GM23248 (cell line): ENCODE results near the gene KIF18B. TPM values are rescaled to one million over a fixed set of nuclear protein-coding genes. Genes with fewer than 3 reads are reported as not detected.
A peak's percentile ranks its signal among the peaks of the same experiment; 100 is the strongest.
"Not testable (repeated sequence)": the region's sequence is repeated elsewhere in the genome, so short reads cannot be mapped to it uniquely, and the experiment has no call there.

Experiments
- DNase-seq: peaks from one replicate; pipeline ENCODE4 v3.0.0-alpha.2; 2015
- H2AFZ ChIP-seq: fragments of 200-600 bp; sonication (generic); 2 replicates; pipeline ENCODE4 v1.6.1; 2016; ENCODE audit warnings: antibody characterized with exemption
- H3F3A ChIP-seq: fragments of 200-600 bp; sonication (generic); 2 replicates; pipeline ENCODE4 v1.6.1; 2016; ENCODE audit warnings: mild to moderate bottlenecking, antibody characterized with exemption, mixed run types; ENCODE audit not compliant: insufficient read depth
- H3K27ac ChIP-seq: fragments of 200-600 bp; sonication (generic); 2 replicates; pipeline ENCODE4 v1.5.1; 2016; ENCODE audit warnings: mild to moderate bottlenecking
- H3K27me3 ChIP-seq: fragments of 200-600 bp; sonication (generic); replicated peaks from 2 replicates; pipeline ENCODE4 v1.6.1; 2016; ENCODE audit warnings: mild to moderate bottlenecking; ENCODE audit not compliant: insufficient read depth
- H3K36me3 ChIP-seq: fragments of 200-600 bp; sonication (generic); 2 replicates; pipeline ENCODE4 v1.6.1; 2016; ENCODE audit warnings: low read depth, mild to moderate bottlenecking
- H3K4me1 ChIP-seq: fragments of 200-600 bp; sonication (generic); 2 replicates; pipeline ENCODE4 v1.6.1; 2016; ENCODE audit warnings: mild to moderate bottlenecking; ENCODE audit not compliant: insufficient read depth
- H3K4me2 ChIP-seq: fragments of 200-600 bp; sonication (generic); one replicate; pipeline ENCODE4 v1.6.1; 2016; ENCODE audit warnings: mild to moderate bottlenecking; ENCODE audit not compliant: unreplicated experiment
- H3K4me3 ChIP-seq: fragments of 200-600 bp; sonication (generic); 2 replicates; pipeline ENCODE4 v1.5.1; 2016; ENCODE audit warnings: mild to moderate bottlenecking
- H3K79me2 ChIP-seq: fragments of 200-600 bp; sonication (generic); 2 replicates; pipeline ENCODE4 v1.6.1; 2016; ENCODE audit warnings: mild to moderate bottlenecking; ENCODE audit not compliant: insufficient read depth
- H3K9ac ChIP-seq: fragments of 200-600 bp; sonication (generic); 2 replicates; pipeline ENCODE4 v1.6.1; 2016; ENCODE audit warnings: mild to moderate bottlenecking
- H3K9me2 ChIP-seq: fragments of 200-600 bp; sonication (generic); 2 replicates; pipeline ENCODE4 v1.6.1; 2016; ENCODE audit warnings: mixed run types, mild to moderate bottlenecking, moderate library complexity; ENCODE audit not compliant: insufficient read depth
- H3K9me3 ChIP-seq: fragments of 200-600 bp; sonication (generic); one replicate; pipeline ENCODE4 v1.6.1; 2017; ENCODE audit warnings: low read depth
- H4K20me1 ChIP-seq: fragments of 200-600 bp; sonication (generic); 2 replicates; pipeline ENCODE4 v1.6.0; 2016; ENCODE audit not compliant: insufficient read depth
- EZH2 ChIP-seq: fragments of 200-600 bp; sonication (generic); IDR thresholded peaks from 2 replicates; pipeline ENCODE4 v1.6.1; 2018; ENCODE audit warnings: antibody characterized with exemption, mild to moderate bottlenecking; ENCODE audit not compliant: insufficient read depth, poor library complexity, severe bottlenecking
- EZH2phosphoT487 ChIP-seq: fragments of 200-600 bp; sonication (generic); IDR thresholded peaks from 2 replicates; pipeline ENCODE4 v1.6.1; 2018; ENCODE audit warnings: antibody characterized with exemption, moderate library complexity, mild to moderate bottlenecking, low read depth; ENCODE audit not compliant: insufficient read depth
- WGBS, 2 experiments: methylation state at CpG; one replicate each; pipeline ENCODE4 v1.1.6; 2015 to 2017; ENCODE audit warnings: low lambda C conversion rate in 2 of 2, low coverage in 1 of 2; ENCODE audit errors: missing lambda C conversion rate in 2 of 2; 5-methylcytosine and 5-hydroxymethylcytosine counted together
- in situ Hi-C: fragments of 300-500 bp; cut with MboI; formaldehyde crosslinking; loops from 2 replicates; pipeline ENCODE4 v1.15.0; 2020
- polyA plus RNA-seq: library from polyadenylated mRNA; unstranded; fragments of >200 nt; fragmentation: Nextera tagmentation; extraction: Ambion mirVana; gene quantifications from 2 replicates; pipeline ENCODE4 v1.2.1, GENCODE V29; 2016
- total RNA-seq: library from RNA; depleted of rRNA; stranded (reverse); fragments of >200 nt; shearing (Covaris generic); gene quantifications from 2 replicates; pipeline ENCODE4 v1.2.3, GENCODE V29; 2014

The KIF18B gene
- total and polyA plus RNA-seq, 2 experiments from 2014 or later: 2.1 to 4.5 TPM

DNA sequence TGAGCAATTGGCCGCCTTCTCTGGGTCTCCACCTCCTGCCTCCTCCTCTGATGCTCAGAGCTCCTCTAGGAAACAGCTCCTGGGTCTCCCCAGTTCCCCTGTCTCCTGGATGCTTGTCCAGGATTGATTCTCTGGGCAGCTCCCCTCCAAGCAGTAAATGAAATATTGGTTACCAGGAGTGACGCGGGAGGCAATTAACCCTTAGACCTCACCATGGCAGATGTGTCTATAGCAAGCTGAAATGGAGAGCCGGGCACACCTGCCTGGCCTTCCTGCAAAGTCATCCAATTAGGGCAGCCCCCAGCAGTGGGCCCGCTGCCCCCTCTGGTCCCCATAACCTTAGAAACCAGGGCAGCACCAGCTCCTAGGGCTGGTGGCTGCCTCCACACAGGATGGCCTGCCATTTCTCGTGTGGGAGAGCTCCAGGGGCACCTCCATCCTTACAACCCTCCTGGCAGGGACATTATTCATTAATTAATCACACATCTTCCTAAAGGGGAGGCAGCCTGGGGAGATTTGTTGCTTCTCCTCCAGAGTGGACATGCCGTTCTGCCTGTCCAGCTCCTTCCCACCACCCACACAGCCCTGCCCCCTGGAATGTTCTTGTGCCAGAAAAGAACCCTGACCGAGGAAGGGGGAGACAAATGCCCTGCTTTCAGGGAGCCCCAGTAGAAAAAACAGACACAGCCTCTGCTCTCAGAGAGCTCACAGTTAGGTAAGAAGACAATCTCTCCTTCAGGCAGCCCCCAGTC lies 8.3 kb upstream of the KIF18B start:
- H3K9ac ChIP-seq: no peak overlapping the region
- no peaks in the 10 kb centered on the region for H3K27me3 ChIP-seq
- no peak overlapping the region for H2AFZ ChIP-seq
- no peak overlapping the region for H3K27ac ChIP-seq
- no peak overlapping the region for H3K4me2 ChIP-seq
- no peaks in the 10 kb centered on the region for H4K20me1 ChIP-seq
- H3K4me1 ChIP-seq: no peaks in the 10 kb centered on the region
- no peak overlapping the region for H3K4me3 ChIP-seq
- no peaks in the 10 kb centered on the region for H3F3A ChIP-seq
- no peaks in the 10 kb centered on the region for H3K9me3 ChIP-seq
- DNase-seq: no peak
- H3K9me2 ChIP-seq: no peaks in the 10 kb centered on the region
- TF ChIP-seq EZH2phosphoT487: no peak
- TF ChIP-seq EZH2: no peak
- 58 to 61% methylated on average over 8 of the region's 8 CpGs for WGBS, 2 experiments
- H3K79me2 ChIP-seq: no peaks in the 10 kb centered on the region
- in situ Hi-C loops: no loop called here
- no peaks in the 10 kb centered on the region for H3K36me3 ChIP-seq

DNA sequence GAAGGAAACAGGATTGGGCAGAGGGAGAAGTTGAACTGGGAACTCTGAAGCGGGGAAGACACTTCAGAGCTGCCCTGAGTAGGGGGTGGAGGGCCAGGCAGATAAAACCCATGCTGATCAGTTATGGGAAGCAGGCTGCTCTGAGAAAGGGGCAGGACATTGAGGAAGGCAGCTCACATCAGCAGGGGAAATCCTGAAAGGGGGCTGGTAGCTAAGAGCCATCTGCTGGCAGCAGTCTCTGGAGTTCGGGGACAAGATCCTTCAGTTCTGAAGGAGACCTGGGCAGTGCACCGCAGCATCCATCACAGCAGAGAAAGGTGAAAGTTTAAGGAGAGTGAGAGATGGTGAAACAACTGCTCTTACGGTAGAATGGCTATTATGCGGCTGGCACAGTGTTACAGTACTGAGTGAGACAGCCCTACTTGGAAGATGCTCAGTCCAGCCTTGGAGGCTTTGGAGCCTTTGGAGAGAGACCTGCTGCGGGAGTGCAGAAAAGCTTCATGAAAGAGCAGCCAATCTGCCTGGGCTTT lies 5.4 kb upstream of the KIF18B start:
- no peak overlapping the region for H3K4me2 ChIP-seq
- TF ChIP-seq EZH2: no peak
- TF ChIP-seq EZH2phosphoT487: no peak
- 39 to 54% methylated on average over 6 of the region's 6 CpGs for WGBS, 2 experiments

DNA sequence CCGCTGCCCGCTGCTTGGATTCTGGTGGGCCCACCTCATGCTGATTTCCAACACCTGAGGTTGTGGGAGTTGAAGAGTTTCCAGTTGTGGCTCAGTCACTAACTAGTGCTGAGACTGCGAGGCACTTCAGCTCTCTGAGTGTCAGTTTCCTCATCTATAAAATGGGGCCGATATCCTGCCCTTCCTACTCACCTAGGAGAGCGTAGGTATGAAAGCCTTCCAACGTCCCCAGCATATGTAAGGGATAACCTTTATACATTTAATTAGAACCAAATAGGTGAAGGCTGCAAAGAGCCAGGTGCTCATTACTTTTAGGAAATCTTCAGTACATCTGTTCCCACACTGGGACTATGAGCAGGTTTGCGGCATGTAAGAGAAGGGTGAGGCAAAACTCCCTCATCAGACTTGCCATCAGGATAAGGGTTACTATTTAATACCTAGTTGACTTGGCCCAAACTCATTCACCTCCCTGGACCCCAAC lies 782 bp upstream of the KIF18B start:
- Histone ChIP-seq H3K9me3 (no peaks in the 10 kb centered on the region), H2AFZ (peak overlapping the region; percentile 93), H3K36me3 (no peaks in the 10 kb centered on the region), H3K4me1 (no peaks in the 10 kb centered on the region), H3F3A (no peaks in the 10 kb centered on the region), H3K27ac (peak overlapping the region; percentile 52; the same call in 1 of the 2 replicates), H3K4me3 (peak overlapping the region; percentile 84), H4K20me1 (no peaks in the 10 kb centered on the region), H3K4me2 (peak overlapping the region; percentile 89), H3K79me2 (peaks cover 42% of the 10 kb centered on the region), H3K9me2 (no peaks in the 10 kb centered on the region), H3K9ac (peak overlapping the region; percentile 76), H3K27me3 (no peaks in the 10 kb centered on the region)
- TF ChIP-seq EZH2phosphoT487: no peak
- no peak for TF ChIP-seq EZH2
- WGBS, 2 experiments: 57% methylated on average over 7 of the region's 7 CpGs
- DNase-seq: no peak
- in situ Hi-C loops: no loop called here

More for the DNA sequence above, 5.4 kb upstream of the KIF18B start:
- DNase-seq: no peak
- Histone ChIP-seq H4K20me1 (no peaks in the 10 kb centered on the region), H3K9me2 (no peaks in the 10 kb centered on the region), H3K36me3 (no peaks in the 10 kb centered on the region), H3K4me3 (no peak overlapping the region), H3K9me3 (no peaks in the 10 kb centered on the region), H3K79me2 (no peaks in the 10 kb centered on the region), H3K9ac (no peak overlapping the region), H2AFZ (no peak overlapping the region), H3K27me3 (no peaks in the 10 kb centered on the region), H3K4me1 (no peaks in the 10 kb centered on the region), H3K27ac (no peak overlapping the region), H3F3A (no peaks in the 10 kb centered on the region)
- in situ Hi-C loops: no loop called here

DNA sequence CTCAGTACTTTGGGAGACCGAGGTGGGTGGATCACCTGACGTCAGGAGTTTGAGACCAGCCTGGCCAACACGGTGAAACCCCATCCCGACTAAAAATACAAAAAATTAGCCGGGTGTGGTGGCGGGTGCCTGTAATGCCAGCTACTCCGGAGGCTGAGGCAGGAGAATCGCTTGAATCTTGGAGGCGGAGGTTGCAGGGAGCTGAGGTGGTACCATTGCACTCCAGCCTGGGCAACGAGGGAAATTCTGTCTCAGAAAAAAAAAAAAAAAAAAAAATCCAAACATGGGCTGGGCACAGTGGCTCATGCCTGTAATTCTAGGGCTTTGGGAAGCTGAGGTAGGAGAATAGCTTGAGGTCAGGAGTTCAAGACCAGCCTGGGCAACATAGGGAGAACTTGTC lies 1.9 kb downstream of the KIF18B start:
- H3K79me2 ChIP-seq: peaks cover 67% of the 10 kb centered on the region
- H3K36me3 ChIP-seq, H3K4me2 ChIP-seq, in situ Hi-C loops, H3K9me2 ChIP-seq, H3K4me1 ChIP-seq, H3K9ac ChIP-seq, H3K9me3 ChIP-seq, DNase-seq, H4K20me1 ChIP-seq, H3K27ac ChIP-seq, H3K27me3 ChIP-seq, H3F3A ChIP-seq: not testable (repeated sequence)
- peak overlapping the region; percentile 84 for H3K4me3 ChIP-seq
- peak overlapping the region; percentile 93; the same call in 1 of the 2 replicates for H2AFZ ChIP-seq
- 89 to 92% methylated on average over 10 of the region's 10 CpGs for WGBS, 2 experiments
